RKO (cell line): ENCODE results near the gene DLX6.

ENCODE experiments used
- DNase-seq: peaks from one replicate; pipeline ENCODE4 v3.0.0-alpha.2; 2016; ENCODE audit warnings: low spot score

The DLX6 gene

GRCh38 chr7:96995406-96996110, 9.8 kb upstream of the DLX6 start:
- no peak for DNase-seq

DNA sequence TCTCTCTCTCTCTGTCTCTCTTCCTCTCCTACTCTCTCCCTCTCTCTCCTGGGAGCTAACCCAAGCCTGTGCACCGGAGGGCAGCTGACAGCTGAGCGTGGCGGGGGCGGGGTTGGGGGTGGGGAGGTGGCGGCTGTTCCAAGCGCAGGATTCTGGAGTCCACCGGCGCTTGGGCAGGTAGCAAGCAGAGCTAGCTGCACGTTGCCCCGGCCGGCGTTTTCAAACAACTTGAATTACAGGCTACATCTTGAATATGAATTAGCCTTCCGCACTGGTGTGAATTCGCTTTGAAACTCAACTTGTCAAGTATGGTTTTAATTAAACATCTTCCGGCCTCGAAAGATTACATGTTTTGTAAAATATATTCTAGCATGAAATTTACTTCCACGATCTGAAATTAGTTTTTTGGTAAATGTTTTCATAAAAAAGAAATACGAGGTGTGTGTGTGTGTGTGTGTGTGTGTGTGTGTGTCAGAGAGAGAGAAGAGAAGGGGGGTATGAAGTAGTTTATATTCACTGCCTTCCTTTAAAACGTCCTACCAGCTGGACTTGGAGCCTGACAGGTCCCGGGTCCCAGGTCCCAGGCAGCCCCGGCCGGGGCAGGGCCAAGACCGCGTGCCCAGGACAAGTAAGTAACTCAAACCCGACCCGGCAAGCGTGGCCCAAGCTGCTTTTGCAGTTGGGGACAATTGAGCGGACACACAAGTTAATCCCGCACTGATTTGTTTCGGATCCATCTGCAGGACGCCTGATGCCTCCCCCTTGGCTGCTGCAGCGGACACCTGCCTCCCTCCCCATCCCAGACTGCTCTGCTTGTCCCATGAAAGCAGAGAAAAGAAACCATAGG, 9.0 kb upstream of the DLX6 start:
- DNase-seq, result no peak

DNA sequence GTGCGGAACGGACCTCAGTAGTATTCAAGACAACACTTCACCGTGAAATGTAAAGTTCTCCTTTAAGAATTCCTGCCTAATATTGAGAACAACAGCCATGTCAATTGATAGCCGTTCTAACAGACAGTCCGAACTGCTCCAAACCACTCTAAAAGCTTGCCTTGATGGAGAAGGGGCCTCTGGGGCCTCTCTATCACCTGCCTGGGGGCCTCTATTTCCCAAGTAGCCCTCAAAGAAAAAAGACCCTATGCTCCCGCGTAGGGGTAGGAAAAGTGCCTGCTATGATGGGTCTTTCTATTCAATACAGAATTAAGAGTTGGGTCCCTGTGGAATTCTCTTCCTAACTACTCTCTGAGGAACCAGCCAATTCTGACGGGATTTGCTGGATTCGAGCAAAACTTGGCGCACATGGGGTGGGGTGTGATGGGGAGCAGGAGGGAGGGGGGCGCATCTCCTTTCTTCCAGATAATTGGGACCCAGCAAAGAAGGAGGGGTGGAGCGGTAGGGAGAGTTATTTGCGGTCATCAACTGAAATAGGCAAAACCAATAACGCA, 8.3 kb upstream of the DLX6 start:
- no peak for DNase-seq

DNA sequence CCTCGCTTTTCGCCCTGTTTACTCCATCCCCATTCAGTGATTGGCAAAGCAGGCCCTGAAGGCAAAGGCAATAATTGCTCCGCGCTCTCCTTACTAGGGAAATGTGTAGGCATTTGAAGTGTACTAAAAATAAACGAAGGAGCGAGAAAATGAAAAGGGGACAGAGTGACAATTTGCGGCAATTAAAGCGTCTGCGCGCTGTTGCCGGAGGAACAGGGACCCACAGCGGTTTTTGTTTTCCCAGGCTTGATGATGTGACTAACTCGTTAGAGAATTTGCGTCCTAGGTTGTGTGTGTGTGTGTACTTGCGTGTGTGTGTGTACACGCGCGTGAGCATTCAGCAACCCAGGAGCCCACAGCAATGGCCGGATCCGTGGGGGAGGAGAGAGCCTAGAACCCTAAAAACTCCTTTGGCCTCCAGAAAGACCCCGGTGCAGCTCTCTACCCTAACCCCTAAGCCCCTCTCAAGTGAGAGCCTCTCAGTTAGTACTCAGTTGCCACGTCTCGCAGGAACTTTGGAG, 7.8 kb upstream of the DLX6 start:
- DNase-seq, result no peak

DNA sequence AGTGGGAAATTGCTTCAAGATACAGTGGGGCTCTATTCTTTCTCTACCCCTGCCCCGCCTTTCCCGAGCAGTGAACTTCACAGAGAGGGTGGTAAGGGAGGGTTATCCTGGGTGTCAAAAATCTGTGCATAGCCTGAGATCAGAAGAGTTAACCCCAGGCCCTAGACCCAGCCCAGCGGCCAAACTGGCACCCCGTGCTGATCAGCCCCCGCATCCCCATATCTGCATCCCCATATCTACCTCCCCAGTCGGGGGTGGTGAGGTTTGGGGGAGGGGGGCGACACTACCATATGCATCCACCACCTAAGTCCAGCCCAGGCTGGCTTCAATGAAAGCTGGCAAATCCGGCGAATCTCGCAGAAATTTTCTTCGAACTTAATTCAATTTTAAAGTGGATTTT, 7.0 kb upstream of the DLX6 start:
- DNase-seq, result no peak

DNA sequence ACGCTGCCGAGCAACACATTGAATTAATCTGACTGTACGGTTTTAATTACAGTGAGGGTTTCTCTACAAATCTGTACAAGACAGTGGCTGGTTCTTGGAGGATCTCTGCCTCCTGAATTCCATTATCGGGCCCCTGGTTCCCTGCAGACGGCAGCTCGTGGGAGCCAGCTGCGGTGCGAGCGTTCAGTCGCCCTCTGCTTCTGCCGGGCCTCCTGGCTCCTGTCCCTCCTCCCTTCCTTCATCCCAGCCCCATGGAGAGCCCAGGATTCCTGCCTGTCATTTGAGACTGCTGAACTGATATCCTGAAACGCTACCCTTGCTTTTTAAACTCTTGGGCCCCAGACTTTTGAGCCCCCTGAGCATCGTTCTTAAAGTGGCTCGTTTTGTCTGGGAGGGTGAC, 6.6 kb upstream of the DLX6 start:
- DNase-seq, result no peak

DNA sequence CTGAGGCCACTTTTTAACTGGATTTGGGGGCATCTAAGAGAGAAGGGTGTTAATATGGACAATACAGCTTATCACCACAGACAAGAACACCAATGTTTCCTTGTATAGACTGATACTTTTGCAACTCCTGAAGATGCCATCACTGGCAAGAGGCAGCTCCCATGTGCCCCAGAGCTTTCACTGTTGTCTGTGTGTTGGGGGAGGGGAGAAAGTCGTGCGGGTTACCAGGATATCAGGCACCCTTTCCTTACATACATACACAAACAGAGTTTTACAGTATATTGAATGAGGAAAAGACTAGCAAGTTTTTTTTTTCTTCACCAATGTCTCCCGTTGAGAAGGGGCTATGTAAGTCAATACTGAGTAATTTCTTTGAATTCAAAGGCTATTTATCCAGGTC, 4.1 kb upstream of the DLX6 start:
- no peak for DNase-seq

GRCh38 chr7:97001656-97002554, 3.4 kb upstream of the DLX6 start:
- DNase-seq, result no peak

DNA sequence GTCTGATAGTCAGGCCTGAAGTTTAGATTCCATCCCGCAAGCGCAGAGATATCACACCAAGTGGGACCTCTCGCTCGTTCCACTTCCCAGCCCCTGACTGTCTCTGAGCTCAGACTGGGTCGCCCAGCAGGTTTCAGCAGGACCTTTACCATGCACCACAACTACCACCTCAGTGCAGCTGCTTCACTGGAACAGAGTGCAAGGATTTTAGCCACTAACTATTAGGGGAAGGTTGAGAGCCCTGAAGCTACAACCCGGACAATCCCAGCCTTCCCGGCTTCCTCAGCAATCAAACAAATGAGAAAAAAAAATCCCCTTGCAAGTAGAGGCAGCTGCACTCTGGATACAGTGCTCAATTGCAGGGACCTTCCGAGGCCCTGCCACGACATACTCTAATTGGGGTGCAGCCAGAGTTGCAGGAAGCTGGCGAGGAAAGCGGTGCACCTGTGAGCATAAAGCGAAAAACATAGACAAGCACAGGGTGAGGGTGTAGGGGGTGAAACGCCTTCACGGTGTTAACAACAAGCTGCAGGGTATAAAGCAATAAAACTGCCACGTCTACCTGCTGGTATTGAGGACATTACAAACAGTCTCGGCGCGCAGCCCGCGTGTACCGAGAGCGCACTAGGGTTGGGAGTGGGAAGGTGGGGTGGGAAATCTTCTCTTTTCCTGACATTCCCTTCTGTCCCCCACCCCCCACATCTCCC, 2.6 kb upstream of the DLX6 start:
- no peak for DNase-seq

GRCh38 chr7:97003262-97004246, 1.8 kb upstream of the DLX6 start:
- no peak for DNase-seq

GRCh38 chr7:97004247-97005182, 838 bp upstream of the DLX6 start:
- no peak for DNase-seq

- no peak for DNase-seq
Measured at GRCh38 chr7:97006055-97006815, 882 bp downstream of the DLX6 start.

- DNase-seq, result no peak
Measured at GRCh38 chr7:97006816-97007582, 1.6 kb downstream of the DLX6 start.

DNA sequence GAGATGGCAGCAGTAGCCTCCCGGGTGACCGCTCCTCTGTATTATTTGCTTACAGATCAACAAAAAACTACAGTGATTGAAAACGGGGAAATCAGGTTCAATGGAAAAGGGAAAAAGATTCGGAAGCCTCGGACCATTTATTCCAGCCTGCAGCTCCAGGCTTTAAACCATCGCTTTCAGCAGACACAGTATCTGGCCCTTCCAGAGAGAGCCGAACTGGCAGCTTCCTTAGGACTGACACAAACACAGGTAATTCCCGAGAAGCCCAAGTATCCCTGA, 2.2 kb downstream of the DLX6 start:
- DNase-seq, result no peak

DNA sequence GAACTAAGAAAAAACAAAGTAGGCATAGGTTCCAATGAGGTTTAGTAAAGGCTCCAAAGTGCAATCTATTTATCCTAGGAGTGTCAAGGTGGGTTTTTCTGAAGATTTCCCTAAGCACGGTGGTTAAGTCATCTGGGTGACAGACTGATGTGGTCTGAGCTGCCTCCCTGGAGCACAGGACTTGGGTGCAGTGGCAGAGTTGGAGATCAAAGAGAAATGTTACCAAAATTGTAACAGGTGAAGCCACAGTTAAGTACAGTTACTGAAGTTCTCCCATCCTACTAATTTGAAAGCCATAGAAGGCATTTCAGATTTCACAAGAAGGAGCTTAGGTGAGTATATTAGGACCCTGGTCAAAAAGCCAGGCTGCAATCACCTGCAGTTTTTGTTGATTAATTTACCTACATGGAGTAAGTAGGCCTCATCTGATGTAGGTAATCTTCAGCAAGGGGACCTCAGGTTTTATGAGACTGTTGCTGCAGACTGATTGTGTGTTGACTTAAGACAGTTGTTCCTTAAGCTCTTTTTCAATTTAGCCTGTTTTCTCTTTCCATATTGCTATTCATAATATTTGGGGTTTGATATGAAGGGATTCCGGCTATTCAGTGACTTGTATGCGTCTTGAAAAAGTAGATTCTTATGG, 3.0 kb downstream of the DLX6 start:
- no peak for DNase-seq

GRCh38 chr7:97009753-97010732, 4.7 kb downstream of the DLX6 start:
- no peak for DNase-seq
